GM21447 (cell line): ENCODE results near the gene TTC16.
"Not testable (repeated sequence)": the region's sequence is repeated elsewhere in the genome, so short reads cannot be mapped to it uniquely, and the experiment has no call there.

Experiments used
- ATAC-seq: cut with Tn5 transposase; IDR thresholded peaks from one replicate; pipeline ENCODE4 v1.9.1; 2021; ENCODE audit not compliant: unreplicated experiment

The TTC16 gene

GRCh38 chr9:127780126-127780885 lies 64.4 kb downstream of the TTC16 start:
- no peak for ATAC-seq

GRCh38 chr9:127780909-127781308 lies 65.0 kb downstream of the TTC16 start:
- not testable (repeated sequence) for ATAC-seq
